ENCODE measurements around the gene LPAR6.
"Not testable (repeated sequence)": the region's sequence is repeated elsewhere in the genome, so short reads cannot be mapped to it uniquely, and the experiment has no call there.

LPAR6 gene

DNA sequence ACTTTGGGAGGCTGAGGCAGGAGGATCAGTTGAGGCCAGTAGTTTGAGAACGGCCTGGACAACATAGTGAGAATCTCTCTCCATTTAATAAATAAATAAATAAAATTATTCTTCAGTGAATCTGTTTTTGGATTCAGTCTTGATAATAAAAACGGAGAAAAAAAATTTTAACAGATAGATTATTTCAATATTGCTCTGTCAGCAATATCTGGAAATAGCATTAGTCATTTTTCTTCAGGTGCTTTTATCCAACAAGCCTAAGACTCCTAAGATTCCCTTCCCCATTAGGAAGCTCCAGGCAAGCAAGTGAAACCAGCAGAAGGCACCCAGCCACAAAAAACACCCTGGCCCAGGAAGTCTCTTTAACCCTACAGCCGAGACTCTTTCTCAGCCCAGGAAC is 21.3 kb upstream of the LPAR6 start:
- DNase-seq (ENCODE audit: extremely low read depth, insufficient read length): no peak
- no peaks in the 10 kb centered on the region; the same call in 1 of the 2 replicates for H3K36me3 ChIP-seq (ENCODE audit: control insufficient read depth, insufficient read depth, low read length)
- no peak overlapping the region for H3K4me3 ChIP-seq (replicated peaks; ENCODE audit: low read depth, low read length)
- no peaks in the 10 kb centered on the region for H3K27me3 ChIP-seq (replicated peaks; ENCODE audit: control insufficient read depth, insufficient read depth, low read length)
- TF ChIP-seq, protein P1, sequence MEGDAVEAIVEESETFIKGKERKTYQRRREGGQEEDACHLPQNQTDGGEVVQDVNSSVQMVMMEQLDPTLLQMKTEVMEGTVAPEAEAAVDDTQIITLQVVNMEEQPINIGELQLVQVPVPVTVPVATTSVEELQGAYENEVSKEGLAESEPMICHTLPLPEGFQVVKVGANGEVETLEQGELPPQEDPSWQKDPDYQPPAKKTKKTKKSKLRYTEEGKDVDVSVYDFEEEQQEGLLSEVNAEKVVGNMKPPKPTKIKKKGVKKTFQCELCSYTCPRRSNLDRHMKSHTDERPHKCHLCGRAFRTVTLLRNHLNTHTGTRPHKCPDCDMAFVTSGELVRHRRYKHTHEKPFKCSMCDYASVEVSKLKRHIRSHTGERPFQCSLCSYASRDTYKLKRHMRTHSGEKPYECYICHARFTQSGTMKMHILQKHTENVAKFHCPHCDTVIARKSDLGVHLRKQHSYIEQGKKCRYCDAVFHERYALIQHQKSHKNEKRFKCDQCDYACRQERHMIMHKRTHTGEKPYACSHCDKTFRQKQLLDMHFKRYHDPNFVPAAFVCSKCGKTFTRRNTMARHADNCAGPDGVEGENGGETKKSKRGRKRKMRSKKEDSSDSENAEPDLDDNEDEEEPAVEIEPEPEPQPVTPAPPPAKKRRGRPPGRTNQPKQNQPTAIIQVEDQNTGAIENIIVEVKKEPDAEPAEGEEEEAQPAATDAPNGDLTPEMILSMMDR (IDR thresholded peaks at IDR 0.05; ENCODE audit: insufficient read depth, low read length, poor library complexity, severe bottlenecking): no peak

DNA sequence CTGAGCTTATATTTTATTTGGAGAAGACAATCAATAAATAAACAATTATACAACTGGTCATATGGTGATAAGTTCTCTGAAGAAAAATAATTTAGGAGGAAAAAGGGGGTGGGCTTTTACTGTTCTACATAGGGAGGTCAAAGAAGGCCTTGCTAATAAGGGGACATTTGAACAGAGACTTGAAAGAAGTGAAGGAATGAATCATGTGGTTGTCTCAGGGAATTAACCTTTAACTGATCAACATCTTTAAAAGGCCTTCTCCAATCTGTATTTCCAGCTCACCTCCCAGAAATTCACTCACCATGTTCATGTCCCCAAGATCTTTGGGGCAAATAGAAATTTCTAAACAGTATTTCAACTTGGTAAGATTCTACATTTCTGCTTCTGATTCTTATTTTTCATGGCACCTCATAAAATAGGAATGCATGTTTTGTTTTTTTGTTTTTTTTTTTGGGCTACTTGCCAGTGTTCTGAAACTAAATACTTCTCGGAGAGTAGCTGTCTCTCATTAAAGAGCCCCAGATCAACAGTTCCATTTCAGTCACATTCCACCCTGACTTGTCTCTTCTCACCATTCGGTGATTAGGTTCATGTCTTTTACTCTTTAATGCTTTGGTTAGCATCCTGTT is 19.2 kb upstream of the LPAR6 start:
- DNase-seq (ENCODE audit: extremely low read depth, insufficient read length): no peak
- TF ChIP-seq, protein P1 (IDR thresholded peaks at IDR 0.05; ENCODE audit: insufficient read depth, low read length, poor library complexity, severe bottlenecking): no peak
- Histone ChIP-seq H3K4me3 (replicated peaks; ENCODE audit: low read depth, low read length) (no peak overlapping the region), H3K36me3 (ENCODE audit: control insufficient read depth, insufficient read depth, low read length) (no peaks in the 10 kb centered on the region; the same call in 1 of the 2 replicates), H3K27me3 (replicated peaks; ENCODE audit: control insufficient read depth, insufficient read depth, low read length) (no peaks in the 10 kb centered on the region)

DNA sequence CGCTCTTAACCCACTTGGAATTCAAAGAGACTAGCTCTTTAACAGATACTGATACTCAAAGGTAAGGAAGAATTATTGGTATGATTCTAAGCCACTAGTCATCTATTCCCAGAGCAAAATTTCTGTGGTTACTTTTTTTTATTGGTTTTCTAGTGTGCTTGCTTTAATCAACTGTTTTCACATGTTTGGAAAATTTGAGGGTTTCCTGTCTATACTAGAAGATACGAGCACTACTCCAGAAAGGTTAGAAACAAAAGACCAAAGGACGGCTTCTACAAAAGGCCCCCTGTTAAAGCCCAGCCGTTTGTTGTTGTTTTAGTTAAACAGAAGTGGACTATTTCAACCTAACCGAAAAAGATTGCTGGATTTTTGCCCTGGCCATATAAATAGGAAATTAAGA is 18.5 kb upstream of the LPAR6 start:
- DNase-seq (ENCODE audit: extremely low read depth, insufficient read length): no peak
- Histone ChIP-seq H3K27me3 (replicated peaks; ENCODE audit: control insufficient read depth, insufficient read depth, low read length) (no peaks in the 10 kb centered on the region), H3K36me3 (ENCODE audit: control insufficient read depth, insufficient read depth, low read length) (no peaks in the 10 kb centered on the region; the same call in 1 of the 2 replicates), H3K4me3 (replicated peaks; ENCODE audit: low read depth, low read length) (no peak overlapping the region)
- TF ChIP-seq, protein P1 (IDR thresholded peaks at IDR 0.05; ENCODE audit: insufficient read depth, low read length, poor library complexity, severe bottlenecking): no peak

DNA sequence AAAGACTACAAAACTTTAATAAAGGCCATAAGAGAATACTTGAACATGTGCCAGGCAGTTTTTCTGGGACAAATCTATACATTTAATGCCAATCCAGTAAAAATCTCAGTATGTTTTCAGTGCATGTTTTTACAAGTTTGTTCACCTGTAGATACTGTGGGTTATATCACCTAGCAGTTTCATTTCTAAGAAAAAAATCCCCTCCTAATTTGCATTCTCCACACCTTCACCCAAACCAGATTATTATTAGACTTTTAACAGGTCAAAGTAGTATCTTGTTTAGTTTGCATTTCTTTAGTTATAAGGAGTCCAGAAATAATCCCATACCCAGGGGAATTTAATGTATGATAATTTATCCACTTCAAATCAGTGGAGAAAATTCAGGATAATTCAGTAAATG is 17.0 kb upstream of the LPAR6 start:
- Histone ChIP-seq H3K36me3 (ENCODE audit: control insufficient read depth, insufficient read depth, low read length) (no peaks in the 10 kb centered on the region; the same call in 1 of the 2 replicates), H3K4me3 (replicated peaks; ENCODE audit: low read depth, low read length) (no peak overlapping the region), H3K27me3 (replicated peaks; ENCODE audit: control insufficient read depth, insufficient read depth, low read length) (no peaks in the 10 kb centered on the region)
- TF ChIP-seq, protein P1 (IDR thresholded peaks at IDR 0.05; ENCODE audit: insufficient read depth, low read length, poor library complexity, severe bottlenecking): no peak
- DNase-seq (ENCODE audit: extremely low read depth, insufficient read length): no peak

DNA sequence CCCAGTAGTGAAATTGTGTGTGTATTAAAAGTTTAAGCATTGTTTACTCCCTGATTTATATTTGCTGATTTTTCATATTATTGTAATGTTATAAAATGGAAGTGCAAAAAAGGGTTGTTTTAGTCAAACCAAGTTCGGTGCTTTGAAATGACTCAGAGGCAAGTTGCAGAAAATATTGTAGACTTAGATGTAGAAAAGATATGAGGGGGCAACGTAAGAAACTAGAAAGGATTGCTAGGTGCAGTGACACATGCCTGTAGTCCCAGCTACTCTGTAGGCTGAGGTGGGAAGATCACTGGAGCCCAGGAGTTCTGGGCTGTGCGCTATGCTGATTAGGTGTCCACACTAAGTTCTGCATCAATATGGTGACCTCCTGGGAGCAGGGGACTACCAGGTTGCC is 16.1 kb upstream of the LPAR6 start:
- Histone ChIP-seq H3K4me3 (replicated peaks; ENCODE audit: low read depth, low read length) (no peak overlapping the region), H3K36me3 (ENCODE audit: control insufficient read depth, insufficient read depth, low read length) (no peaks in the 10 kb centered on the region; the same call in 1 of the 2 replicates), H3K27me3 (replicated peaks; ENCODE audit: control insufficient read depth, insufficient read depth, low read length) (no peaks in the 10 kb centered on the region)
- DNase-seq (ENCODE audit: extremely low read depth, insufficient read length): no peak
- TF ChIP-seq, protein P1 (IDR thresholded peaks at IDR 0.05; ENCODE audit: insufficient read depth, low read length, poor library complexity, severe bottlenecking): no peak

DNA sequence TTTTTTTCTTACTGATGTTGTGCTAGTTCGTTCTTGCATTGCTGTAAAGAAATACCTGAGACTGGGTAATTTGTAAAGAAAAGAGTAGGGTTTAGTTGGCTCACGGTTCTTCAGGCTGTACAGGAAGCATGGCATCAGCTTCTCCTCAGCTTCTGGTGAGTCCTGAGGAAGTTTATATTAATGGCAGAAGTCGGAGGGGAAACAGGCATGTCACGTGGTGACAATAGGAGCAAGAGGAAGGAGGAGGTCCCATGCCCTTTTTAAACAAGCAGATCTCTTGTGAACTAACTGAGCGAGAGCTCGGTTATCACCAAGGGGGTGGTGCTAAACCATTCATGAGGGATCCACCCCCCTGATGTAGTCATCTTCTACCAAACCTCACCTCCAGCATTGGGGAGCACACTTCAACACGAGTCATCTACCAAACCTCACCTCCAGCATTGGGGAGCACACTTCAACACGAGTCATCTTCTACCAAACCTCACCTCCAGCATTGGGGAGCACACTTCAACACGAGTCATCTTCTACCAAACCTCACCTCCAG is 13.9 kb upstream of the LPAR6 start:
- H3K36me3 ChIP-seq (ENCODE audit: control insufficient read depth, insufficient read depth, low read length); H3K27me3 ChIP-seq (replicated peaks; ENCODE audit: control insufficient read depth, insufficient read depth, low read length); H3K4me3 ChIP-seq (replicated peaks; ENCODE audit: low read depth, low read length); DNase-seq (ENCODE audit: extremely low read depth, insufficient read length): not testable (repeated sequence)

All from GM06990 (cell line).